ENCODE results near the gene IGSF9B. TPM values are rescaled to one million over a fixed set of nuclear protein-coding genes. Genes with fewer than 3 reads are reported as not detected.

IGSF9B gene
- total and polyA plus RNA-seq, 2 experiments from 2014 or later: 0.30 to 0.65 TPM

DNA sequence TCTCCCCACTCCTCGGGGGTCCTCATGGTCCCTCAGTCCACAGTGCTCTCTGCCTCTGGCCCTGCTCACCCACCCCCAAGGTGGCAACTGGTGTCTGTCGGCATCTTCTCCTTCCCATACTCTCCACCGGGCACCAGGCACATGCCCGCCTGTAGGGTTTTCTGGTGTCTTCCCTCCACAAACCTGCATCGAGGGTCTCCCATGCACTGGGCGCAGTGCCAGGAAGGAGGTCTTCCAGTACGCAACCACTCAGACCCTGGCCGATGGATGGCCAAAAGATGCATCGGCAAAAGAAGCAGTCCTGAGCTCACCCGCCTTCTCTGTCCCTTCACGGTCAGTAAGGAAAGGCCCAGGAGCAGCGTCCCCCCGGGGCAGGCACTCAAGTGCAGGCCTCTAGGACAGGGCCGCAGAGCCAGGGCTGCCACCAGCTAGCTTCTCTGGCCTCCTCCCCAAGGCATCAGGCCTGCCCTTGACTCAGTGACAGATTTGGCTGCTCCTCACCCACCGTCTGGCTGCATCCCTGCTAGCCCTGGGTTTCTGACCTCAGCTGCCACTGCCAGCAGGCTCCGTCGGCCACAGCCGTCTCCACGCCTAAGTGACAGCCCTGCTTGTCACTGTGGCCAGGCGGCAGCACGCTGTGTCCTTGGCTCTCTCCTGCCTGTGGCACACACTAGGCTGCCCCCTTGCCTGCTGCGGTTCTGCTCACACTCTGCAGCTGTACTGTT lies 32.1 kb upstream of the IGSF9B start:
- Histone ChIP-seq H3K27ac (no peak overlapping the region), H2AFZ (no peak overlapping the region), H3K9me3 (ENCODE audit: low read depth) (no peaks in the 10 kb centered on the region), H3K4me2 (no peak overlapping the region), H3K9me2 (replicated peaks; ENCODE audit: insufficient read depth) (no peaks in the 10 kb centered on the region), H3K27me3 (peaks cover 6% of the 10 kb centered on the region), H3K4me1 (ENCODE audit: insufficient read depth) (no peaks in the 10 kb centered on the region), H3K79me2 (no peaks in the 10 kb centered on the region), H3K36me3 (replicated peaks; ENCODE audit: insufficient read depth, low read depth) (no peaks in the 10 kb centered on the region), H4K20me1 (ENCODE audit: insufficient read depth, poor library complexity, severe bottlenecking) (no peaks in the 10 kb centered on the region), H3K4me3 (no peak overlapping the region)
- TF ChIP-seq, protein P1, sequence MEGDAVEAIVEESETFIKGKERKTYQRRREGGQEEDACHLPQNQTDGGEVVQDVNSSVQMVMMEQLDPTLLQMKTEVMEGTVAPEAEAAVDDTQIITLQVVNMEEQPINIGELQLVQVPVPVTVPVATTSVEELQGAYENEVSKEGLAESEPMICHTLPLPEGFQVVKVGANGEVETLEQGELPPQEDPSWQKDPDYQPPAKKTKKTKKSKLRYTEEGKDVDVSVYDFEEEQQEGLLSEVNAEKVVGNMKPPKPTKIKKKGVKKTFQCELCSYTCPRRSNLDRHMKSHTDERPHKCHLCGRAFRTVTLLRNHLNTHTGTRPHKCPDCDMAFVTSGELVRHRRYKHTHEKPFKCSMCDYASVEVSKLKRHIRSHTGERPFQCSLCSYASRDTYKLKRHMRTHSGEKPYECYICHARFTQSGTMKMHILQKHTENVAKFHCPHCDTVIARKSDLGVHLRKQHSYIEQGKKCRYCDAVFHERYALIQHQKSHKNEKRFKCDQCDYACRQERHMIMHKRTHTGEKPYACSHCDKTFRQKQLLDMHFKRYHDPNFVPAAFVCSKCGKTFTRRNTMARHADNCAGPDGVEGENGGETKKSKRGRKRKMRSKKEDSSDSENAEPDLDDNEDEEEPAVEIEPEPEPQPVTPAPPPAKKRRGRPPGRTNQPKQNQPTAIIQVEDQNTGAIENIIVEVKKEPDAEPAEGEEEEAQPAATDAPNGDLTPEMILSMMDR (IDR thresholded peaks at IDR 0.05; ENCODE audit: poor library complexity): no peak
- TF ChIP-seq EZH2phosphoT487 (IDR thresholded peaks at IDR 0.05; ENCODE audit: low read depth, severe bottlenecking, unreplicated experiment) (no peak), EZH2 (IDR thresholded peaks at IDR 0.05; ENCODE audit: borderline replicate concordance) (no peak)
- 83% methylated on average over 21 of the region's 22 CpGs for WGBS (ENCODE audit: low lambda C conversion rate, missing lambda C conversion rate)
- DNase-seq (ENCODE audit: low spot score): no peak

DNA sequence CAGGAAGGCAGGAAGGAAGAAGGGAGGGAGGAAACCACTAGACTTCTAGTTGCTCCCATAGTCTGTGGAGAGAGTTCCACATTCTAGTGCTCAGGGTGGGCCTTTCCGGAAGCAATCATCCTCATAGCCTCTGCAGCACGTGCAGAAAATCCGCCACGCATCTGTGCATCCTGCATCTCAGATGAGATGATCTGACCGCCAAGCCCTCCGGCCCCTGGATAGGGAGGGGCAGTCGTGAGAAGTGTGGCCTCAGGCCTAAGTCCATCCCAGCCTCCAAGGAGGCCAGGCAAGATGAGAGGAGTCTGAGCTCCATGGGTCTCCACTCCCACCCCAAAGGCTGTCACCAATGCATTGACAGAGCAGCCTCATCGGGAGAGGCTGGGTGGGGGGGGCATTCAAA lies 30.4 kb upstream of the IGSF9B start:
- WGBS (ENCODE audit: low lambda C conversion rate, missing lambda C conversion rate): 89% methylated on average over 8 of the region's 8 CpGs
- H3K79me2 ChIP-seq: no peaks in the 10 kb centered on the region

DNA sequence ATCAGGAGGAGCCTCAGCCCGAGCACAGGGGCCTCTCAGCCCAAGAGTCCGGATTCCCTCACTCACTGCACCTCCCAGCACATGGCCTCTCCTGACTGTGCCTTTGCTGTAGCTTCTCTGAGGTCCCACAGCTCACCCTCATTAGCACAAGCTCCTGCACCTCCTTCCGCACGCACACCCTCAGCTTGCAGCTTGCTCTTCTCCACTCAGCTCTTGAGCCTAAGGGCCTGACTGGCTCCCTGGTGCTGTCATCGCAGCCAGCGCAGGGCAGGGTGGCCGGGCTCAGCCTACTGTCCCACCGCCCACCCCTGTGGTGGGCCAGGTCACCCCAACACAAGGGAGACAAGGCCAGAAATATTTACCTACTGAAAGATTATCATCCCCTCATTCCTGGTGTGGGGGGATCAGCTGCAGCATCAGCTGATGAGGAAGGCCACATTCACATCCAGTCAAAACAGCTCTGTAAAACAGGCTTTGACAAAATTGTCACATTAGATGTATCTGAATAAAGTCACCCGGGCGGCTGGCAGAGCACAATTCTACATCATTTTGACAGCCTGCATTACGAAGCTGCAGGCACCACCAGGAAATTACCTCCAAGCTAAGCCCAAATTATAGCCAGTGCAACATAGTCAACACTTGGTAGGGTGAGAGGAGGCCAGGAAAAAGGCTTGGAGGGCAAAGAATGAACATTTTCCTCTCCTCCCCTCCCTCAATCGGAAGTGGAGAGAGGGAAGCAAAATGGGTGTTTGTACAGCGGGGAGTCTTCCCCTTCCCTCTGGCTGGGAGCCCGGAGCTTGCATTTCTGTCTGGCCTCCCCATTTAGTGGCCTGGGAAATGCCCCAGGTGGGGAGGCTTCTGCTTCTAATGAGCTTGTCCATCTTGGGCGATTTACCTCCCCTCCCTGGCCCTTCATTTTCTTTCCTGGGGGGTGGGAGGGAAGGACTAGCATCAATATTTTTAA lies 29.5 kb upstream of the IGSF9B start:
- H3K79me2 ChIP-seq: no peaks in the 10 kb centered on the region

More for the DNA sequence above, 30.4 kb upstream of the IGSF9B start:
- peaks cover 6% of the 10 kb centered on the region for H3K27me3 ChIP-seq
- no peak overlapping the region for H3K4me2 ChIP-seq
- no peaks in the 10 kb centered on the region for H3K9me2 ChIP-seq (replicated peaks; ENCODE audit: insufficient read depth)
- H3K27ac ChIP-seq: no peak overlapping the region
- H3K4me1 ChIP-seq (ENCODE audit: insufficient read depth): no peaks in the 10 kb centered on the region
- H3K9me3 ChIP-seq (ENCODE audit: low read depth): no peaks in the 10 kb centered on the region
- no peak for DNase-seq (ENCODE audit: low spot score)
- no peak overlapping the region for H3K4me3 ChIP-seq
- no peaks in the 10 kb centered on the region for H3K36me3 ChIP-seq (replicated peaks; ENCODE audit: insufficient read depth, low read depth)
- H4K20me1 ChIP-seq (ENCODE audit: insufficient read depth, poor library complexity, severe bottlenecking): no peaks in the 10 kb centered on the region
- TF ChIP-seq, protein P1 (IDR thresholded peaks at IDR 0.05; ENCODE audit: poor library complexity): no peak
- TF ChIP-seq EZH2 (IDR thresholded peaks at IDR 0.05; ENCODE audit: borderline replicate concordance) (no peak), EZH2phosphoT487 (IDR thresholded peaks at IDR 0.05; ENCODE audit: low read depth, severe bottlenecking, unreplicated experiment) (no peak)
- H2AFZ ChIP-seq: no peak overlapping the region

More for the DNA sequence above, 29.5 kb upstream of the IGSF9B start:
- TF ChIP-seq EZH2phosphoT487 (IDR thresholded peaks at IDR 0.05; ENCODE audit: low read depth, severe bottlenecking, unreplicated experiment) (no peak), EZH2 (IDR thresholded peaks at IDR 0.05; ENCODE audit: borderline replicate concordance) (no peak)
- TF ChIP-seq, protein P1 (IDR thresholded peaks at IDR 0.05; ENCODE audit: poor library complexity): no peak
- no peaks in the 10 kb centered on the region for H3K9me2 ChIP-seq (replicated peaks; ENCODE audit: insufficient read depth)
- no peaks in the 10 kb centered on the region for H4K20me1 ChIP-seq (ENCODE audit: insufficient read depth, poor library complexity, severe bottlenecking)
- H3K4me2 ChIP-seq: no peak overlapping the region
- WGBS (ENCODE audit: low lambda C conversion rate, missing lambda C conversion rate): 83% methylated on average over 15 of the region's 15 CpGs
- H3K4me1 ChIP-seq (ENCODE audit: insufficient read depth): no peaks in the 10 kb centered on the region
- H3K27me3 ChIP-seq: peaks cover 6% of the 10 kb centered on the region
- no peak overlapping the region for H3K4me3 ChIP-seq
- no peak overlapping the region for H3K27ac ChIP-seq
- no peak for DNase-seq (ENCODE audit: low spot score)
- H3K9me3 ChIP-seq (ENCODE audit: low read depth): no peaks in the 10 kb centered on the region
- no peaks in the 10 kb centered on the region for H3K36me3 ChIP-seq (replicated peaks; ENCODE audit: insufficient read depth, low read depth)
- H2AFZ ChIP-seq: no peak overlapping the region
